ENCODE measurements around the gene FHIP1B. TPM values are rescaled to one million over a fixed set of nuclear protein-coding genes. Genes with fewer than 3 reads are reported as not detected.
A peak's percentile ranks its signal among the peaks of the same experiment; 100 is the strongest.

FHIP1B gene
- total RNA-seq, 4 donors from 2014 or later = 135 to 484 (median 279) TPM

- Histone ChIP-seq H3K36me3 (no peaks in the 10 kb centered on the region), H3K9me3 (no peaks in the 10 kb centered on the region), H3K4me3 (no peak overlapping the region), H3K27me3 (no peaks in the 10 kb centered on the region), H3K27ac (no peak overlapping the region), H3K4me1 (no peaks in the 10 kb centered on the region)
- DNase-seq = no peak
- TF ChIP-seq CTCF (IDR thresholded peaks at IDR 0.05) (no peak), POLR2A (IDR thresholded peaks at IDR 0.05) (no peak)
Measured at GRCh38 chr11:6245536-6245935, 11.1 kb upstream of the FHIP1B start.

- H3K9me3 ChIP-seq = no peaks in the 10 kb centered on the region
- no peaks in the 10 kb centered on the region for H3K4me1 ChIP-seq
- no peak for TF ChIP-seq CTCF (IDR thresholded peaks at IDR 0.05)
- TF ChIP-seq POLR2A (IDR thresholded peaks at IDR 0.05) = no peak
Measured at GRCh38 chr11:6241316-6241715, 6.9 kb upstream of the FHIP1B start.

GRCh38 chr11:6240781-6241180, 6.3 kb upstream of the FHIP1B start:
- H3K9me3 ChIP-seq = no peaks in the 10 kb centered on the region
- no peak overlapping the region for H3K4me3 ChIP-seq
- TF ChIP-seq POLR2A (IDR thresholded peaks at IDR 0.05) (no peak), CTCF (IDR thresholded peaks at IDR 0.05) (no peak)
- no peaks in the 10 kb centered on the region for H3K36me3 ChIP-seq
- H3K27me3 ChIP-seq = no peaks in the 10 kb centered on the region
- H3K4me1 ChIP-seq = no peaks in the 10 kb centered on the region
- H3K27ac ChIP-seq = no peak overlapping the region
- no peak for DNase-seq

More at GRCh38 chr11:6241316-6241715, 6.9 kb upstream of the FHIP1B start:
- no peaks in the 10 kb centered on the region for H3K36me3 ChIP-seq
- no peak overlapping the region for H3K4me3 ChIP-seq
- H3K27ac ChIP-seq = no peak overlapping the region
- H3K27me3 ChIP-seq = no peaks in the 10 kb centered on the region
- no peak for DNase-seq

- TF ChIP-seq POLR2A (IDR thresholded peaks at IDR 0.05) = no peak
- TF ChIP-seq CTCF (IDR thresholded peaks at IDR 0.05) = no peak
- peak in 1 of 3 donors; percentile 34 for DNase-seq
- Histone ChIP-seq H3K27me3 (no peaks in the 10 kb centered on the region), H3K4me3 (no peak overlapping the region), H3K27ac (no peak overlapping the region), H3K9me3 (no peaks in the 10 kb centered on the region), H3K4me1 (no peaks in the 10 kb centered on the region), H3K36me3 (no peaks in the 10 kb centered on the region)
Measured at GRCh38 chr11:6240139-6240538, 5.7 kb upstream of the FHIP1B start.

- no peaks in the 10 kb centered on the region for H3K27me3 ChIP-seq
- TF ChIP-seq POLR2A (IDR thresholded peaks at IDR 0.05) = no peak
- no peak for TF ChIP-seq CTCF (IDR thresholded peaks at IDR 0.05)
- no peak within 1 kb of the TSS for H3K27ac ChIP-seq
- no peaks in the 10 kb centered on the region for H3K9me3 ChIP-seq
- no peaks in the 10 kb centered on the region for H3K36me3 ChIP-seq
- H3K4me1 ChIP-seq = peaks cover 0 to 2% (median under 1%) of the 10 kb centered on the region in 4 donors
- no peak within 1 kb of the TSS for H3K4me3 ChIP-seq
- no peak for DNase-seq
Measured at GRCh38 chr11:6238902-6239301, 4.5 kb upstream of the FHIP1B start, which contains the start of gene CNGA4. TSS of gene CNGA4 (plus strand) at chr11:6239089. CDS start at chr11:6239207, 118 bp downstream.

GRCh38 chr11:6237761-6238302, 3.4 kb upstream of the FHIP1B start:
- Histone ChIP-seq H3K9me3 (no peaks in the 10 kb centered on the region), H3K4me1 (peaks cover 0 to 13% (median 4%) of the 10 kb centered on the region in 4 donors), H3K36me3 (no peaks in the 10 kb centered on the region), H3K4me3 (no peak overlapping the region), H3K27me3 (no peaks in the 10 kb centered on the region), H3K27ac (no peak overlapping the region)
- TF ChIP-seq CTCF (IDR thresholded peaks at IDR 0.05) = no peak
- TF ChIP-seq POLR2A (IDR thresholded peaks at IDR 0.05) = no peak
- no peak for DNase-seq
